ENCODE measurements around the gene SH3BGRL2. TPM values are rescaled to one million over a fixed set of nuclear protein-coding genes. Genes with fewer than 3 reads are reported as not detected.

The SH3BGRL2 gene
- total and polyA plus RNA-seq, 2 donors (not counting 1 experiment from before 2014, with no cell fraction given) = 0.01 TPM; not detected in 1

DNA sequence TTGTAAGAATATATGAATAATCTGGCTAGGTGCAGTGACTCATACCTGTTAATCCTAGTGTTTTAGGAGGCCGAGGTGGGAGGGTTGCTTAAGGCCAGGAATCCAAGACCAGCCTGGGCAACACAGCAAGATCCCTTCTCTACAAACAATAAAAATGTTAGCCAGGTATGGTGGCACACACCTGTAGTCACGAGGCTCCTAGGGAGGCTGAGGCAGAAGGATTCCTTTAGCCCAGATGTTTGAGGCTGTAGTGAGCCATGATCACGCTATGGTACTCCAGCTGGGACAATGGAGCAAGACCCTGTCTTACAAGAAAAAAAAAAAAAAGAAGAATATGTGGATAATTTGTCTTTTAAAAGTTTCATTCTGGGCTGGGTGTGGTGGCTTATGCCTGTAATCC, 75.4 kb downstream of the SH3BGRL2 start:
- ATAC-seq (ENCODE audit: low read depth) (no peak), DNase-seq (no peak)
- 50% methylated on average over 1 of the region's 3 CpGs for WGBS (ENCODE audit: insufficient coverage)
- H3K79me2 ChIP-seq (ENCODE audit: control insufficient read depth, insufficient read depth, low read length) = no peaks in the 10 kb centered on the region
- H2AFZ ChIP-seq (ENCODE audit: insufficient read depth, low read depth, low read length, poor library complexity, severe bottlenecking) = no peak overlapping the region
- CTCF ChIA-PET = no interaction called here
- H3K4me3 ChIP-seq (ENCODE audit: control extremely low read depth in 1 of 5, extremely low read depth in 1 of 5, insufficient read depth in 1 of 5, low read depth in 2 of 5, low read length in 4 of 5) = no peak overlapping the region
- TF ChIP-seq, protein P1, sequence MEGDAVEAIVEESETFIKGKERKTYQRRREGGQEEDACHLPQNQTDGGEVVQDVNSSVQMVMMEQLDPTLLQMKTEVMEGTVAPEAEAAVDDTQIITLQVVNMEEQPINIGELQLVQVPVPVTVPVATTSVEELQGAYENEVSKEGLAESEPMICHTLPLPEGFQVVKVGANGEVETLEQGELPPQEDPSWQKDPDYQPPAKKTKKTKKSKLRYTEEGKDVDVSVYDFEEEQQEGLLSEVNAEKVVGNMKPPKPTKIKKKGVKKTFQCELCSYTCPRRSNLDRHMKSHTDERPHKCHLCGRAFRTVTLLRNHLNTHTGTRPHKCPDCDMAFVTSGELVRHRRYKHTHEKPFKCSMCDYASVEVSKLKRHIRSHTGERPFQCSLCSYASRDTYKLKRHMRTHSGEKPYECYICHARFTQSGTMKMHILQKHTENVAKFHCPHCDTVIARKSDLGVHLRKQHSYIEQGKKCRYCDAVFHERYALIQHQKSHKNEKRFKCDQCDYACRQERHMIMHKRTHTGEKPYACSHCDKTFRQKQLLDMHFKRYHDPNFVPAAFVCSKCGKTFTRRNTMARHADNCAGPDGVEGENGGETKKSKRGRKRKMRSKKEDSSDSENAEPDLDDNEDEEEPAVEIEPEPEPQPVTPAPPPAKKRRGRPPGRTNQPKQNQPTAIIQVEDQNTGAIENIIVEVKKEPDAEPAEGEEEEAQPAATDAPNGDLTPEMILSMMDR (IDR thresholded peaks at IDR 0.05) = no peak
- TF ChIP-seq EZH2 (IDR thresholded peaks at IDR 0.05; ENCODE audit: borderline replicate concordance, insufficient read depth, low read depth, low read length, poor library complexity, severe bottlenecking) = no peak
- POLR2A ChIA-PET = no interaction called here
- H3K27ac Mint-ChIP-seq = no peak overlapping the region
- H4K20me1 ChIP-seq (ENCODE audit: control insufficient read depth, insufficient read depth, low read length, poor library complexity, severe bottlenecking) = no peaks in the 10 kb centered on the region
- H3K27me3 ChIP-seq (replicated peaks in 1 of 4; ENCODE audit: control extremely low read depth in 1 of 4, control insufficient read depth in 3 of 4, insufficient read depth in 4 of 4, low read length in 3 of 4) = no peaks in the 10 kb centered on the region
- H3K4me2 ChIP-seq (replicated peaks; ENCODE audit: low read depth, low read length, poor library complexity, severe bottlenecking) = no peak overlapping the region
- H3K4me3 Mint-ChIP-seq = no peak overlapping the region
- intact Hi-C loops (cut with micrococcal nuclease) = no loop called here
- peaks cover 15% of the 10 kb centered on the region for H3K27me3 Mint-ChIP-seq
- no peak overlapping the region for H3K27ac ChIP-seq (ENCODE audit: low read length in 2 of 2)
- no peaks in the 10 kb centered on the region for H3K4me1 ChIP-seq (ENCODE audit: control insufficient read depth in 2 of 2, insufficient read depth in 2 of 2, low read length in 2 of 2)
- H3K4me1 Mint-ChIP-seq = no peaks in the 10 kb centered on the region
- H3K9ac ChIP-seq (ENCODE audit: low read length) = no peak overlapping the region
- no peaks in the 10 kb centered on the region for H3K9me3 ChIP-seq (ENCODE audit: control extremely low read depth in 1 of 3, control insufficient read depth in 2 of 3, insufficient read depth in 1 of 3, low read length in 2 of 3)
- H3K9me3 Mint-ChIP-seq (ENCODE audit: insufficient read depth) = no peaks in the 10 kb centered on the region
- H3K36me3 ChIP-seq (replicated peaks in 1 of 2; ENCODE audit: control extremely low read depth in 1 of 2, control insufficient read depth in 1 of 2, extremely low read depth in 1 of 2, insufficient read depth in 2 of 2, low read length in 1 of 2) = no peaks in the 10 kb centered on the region

DNA sequence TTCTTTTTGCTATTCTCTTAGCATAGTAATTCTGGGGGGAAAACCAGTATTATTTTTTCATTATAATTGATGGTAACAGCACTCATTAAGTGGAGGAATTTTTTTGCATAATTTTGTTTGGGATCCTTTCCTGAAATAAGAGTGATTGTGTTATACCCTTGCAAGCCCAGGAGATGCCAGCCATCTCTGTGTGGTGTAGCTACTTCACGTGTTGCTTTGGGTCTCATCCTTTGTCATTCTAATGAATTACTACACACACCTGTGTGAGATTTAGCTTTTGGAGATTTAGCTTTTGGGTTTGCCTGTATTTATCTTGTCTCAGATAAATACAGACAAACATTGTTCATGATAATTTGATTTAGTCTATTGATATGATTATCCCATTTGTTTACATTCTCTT, 76.5 kb downstream of the SH3BGRL2 start:
- no peaks in the 10 kb centered on the region for H3K9me3 Mint-ChIP-seq (ENCODE audit: insufficient read depth)
- ChIA-PET POLR2A (no interaction called here), CTCF (no interaction called here)
- H3K4me3 Mint-ChIP-seq = no peak overlapping the region
- no peaks in the 10 kb centered on the region for H3K4me1 Mint-ChIP-seq
- no peaks in the 10 kb centered on the region for H3K27me3 ChIP-seq (replicated peaks in 1 of 4; ENCODE audit: control extremely low read depth in 1 of 4, control insufficient read depth in 3 of 4, insufficient read depth in 4 of 4, low read length in 3 of 4)
- H2AFZ ChIP-seq (ENCODE audit: insufficient read depth, low read depth, low read length, poor library complexity, severe bottlenecking) = no peak overlapping the region
- no peak overlapping the region for H3K4me2 ChIP-seq (replicated peaks; ENCODE audit: low read depth, low read length, poor library complexity, severe bottlenecking)
- intact Hi-C loops (cut with micrococcal nuclease) = no loop called here
- H3K27me3 Mint-ChIP-seq = peaks cover 15% of the 10 kb centered on the region
- no peaks in the 10 kb centered on the region for H3K79me2 ChIP-seq (ENCODE audit: control insufficient read depth, insufficient read depth, low read length)
- no peak overlapping the region for H3K27ac Mint-ChIP-seq
- H3K9ac ChIP-seq (ENCODE audit: low read length) = no peak overlapping the region
- H3K27ac ChIP-seq (ENCODE audit: low read length in 2 of 2) = no peak overlapping the region
- TF ChIP-seq EZH2 (IDR thresholded peaks at IDR 0.05; ENCODE audit: borderline replicate concordance, insufficient read depth, low read depth, low read length, poor library complexity, severe bottlenecking) = no peak
- TF ChIP-seq, protein P1 (IDR thresholded peaks at IDR 0.05) = no peak
- no peaks in the 10 kb centered on the region for H3K9me3 ChIP-seq (ENCODE audit: control extremely low read depth in 1 of 3, control insufficient read depth in 2 of 3, insufficient read depth in 1 of 3, low read length in 2 of 3)
- H4K20me1 ChIP-seq (ENCODE audit: control insufficient read depth, insufficient read depth, low read length, poor library complexity, severe bottlenecking) = no peaks in the 10 kb centered on the region
- WGBS (ENCODE audit: insufficient coverage) = no CpG with 5 or more reads among the region's 1 CpG
- H3K4me3 ChIP-seq (ENCODE audit: control extremely low read depth in 1 of 5, extremely low read depth in 1 of 5, insufficient read depth in 1 of 5, low read depth in 2 of 5, low read length in 4 of 5) = no peak overlapping the region
- H3K36me3 ChIP-seq (replicated peaks in 1 of 2; ENCODE audit: control extremely low read depth in 1 of 2, control insufficient read depth in 1 of 2, extremely low read depth in 1 of 2, insufficient read depth in 2 of 2, low read length in 1 of 2) = no peaks in the 10 kb centered on the region
- DNase-seq (no peak), ATAC-seq (ENCODE audit: low read depth) (no peak)
- no peaks in the 10 kb centered on the region for H3K4me1 ChIP-seq (ENCODE audit: control insufficient read depth in 2 of 2, insufficient read depth in 2 of 2, low read length in 2 of 2)

Data from B cell (primary cell).